ENCODE data around the gene DCDC2C. TPM values are rescaled to one million over a fixed set of nuclear protein-coding genes. Genes with fewer than 3 reads are reported as not detected.

The DCDC2C gene
- polyA plus RNA-seq, 1 of the 3 experiments (the other 2 are of a cell fraction) = not detected

DNA sequence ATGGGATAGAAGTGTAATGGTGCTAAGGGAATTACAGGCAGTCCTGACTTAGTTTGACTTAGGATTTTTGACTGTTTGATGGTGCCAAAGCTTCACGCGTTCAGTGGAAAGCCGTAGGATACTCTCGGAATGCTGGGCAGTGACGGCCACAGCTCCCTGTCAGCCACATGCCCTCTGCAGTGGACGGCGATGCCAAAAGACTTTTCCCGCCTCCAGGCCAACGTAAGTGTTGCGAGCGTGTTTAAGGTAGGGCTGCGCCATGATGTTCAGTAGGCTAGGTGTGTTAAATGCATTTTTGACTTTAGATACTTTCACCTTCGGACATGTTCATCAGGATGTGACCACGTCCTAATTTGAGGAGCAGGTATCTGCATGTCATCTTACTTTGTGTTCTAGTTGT lies 63.4 kb downstream of the DCDC2C start (continued):
- no peak for TF ChIP-seq RCOR1 (IDR thresholded peaks at IDR 0.05; ENCODE audit: low read length)
- TF ChIP-seq YY1 (IDR thresholded peaks at IDR 0.05; ENCODE audit: low read depth) = no peak
- no peak for TF ChIP-seq POLR2AphosphoS5 (IDR thresholded peaks at IDR 0.05; ENCODE audit: low read depth, low read length)
- no peak for TF ChIP-seq EZH2phosphoT487 (IDR thresholded peaks at IDR 0.05; ENCODE audit: borderline replicate concordance, low read depth)
- no peak for TF ChIP-seq GATA2 (CRISPR knock-in tag; IDR thresholded peaks at IDR 0.05)
- TF ChIP-seq RXRA (IDR thresholded peaks at IDR 0.05; ENCODE audit: borderline replicate concordance, low read depth) = no peak
- TF ChIP-seq TEAD4 (IDR thresholded peaks at IDR 0.05; ENCODE audit: borderline replicate concordance, insufficient read depth) = no peak
- TF ChIP-seq SIN3A (IDR thresholded peaks at IDR 0.05; ENCODE audit: borderline replicate concordance, low read depth, low read length) = no peak
- no peak for TF ChIP-seq ELF1 (IDR thresholded peaks at IDR 0.05)
- no peak for TF ChIP-seq TCF12 (IDR thresholded peaks at IDR 0.05)
- no peak for TF ChIP-seq MEF2A (IDR thresholded peaks at IDR 0.05; ENCODE audit: borderline replicate concordance, low read depth)
- TF ChIP-seq, protein P1, sequence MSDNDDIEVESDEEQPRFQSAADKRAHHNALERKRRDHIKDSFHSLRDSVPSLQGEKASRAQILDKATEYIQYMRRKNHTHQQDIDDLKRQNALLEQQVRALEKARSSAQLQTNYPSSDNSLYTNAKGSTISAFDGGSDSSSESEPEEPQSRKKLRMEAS (IDR thresholded peaks at IDR 0.05; ENCODE audit: low read depth) = no peak
- no peak for TF ChIP-seq SMC3 (IDR thresholded peaks at IDR 0.05; ENCODE audit: low read depth, low read length)

- no peaks in the 10 kb centered on the region for H3K9me2 ChIP-seq
- no peak for TF ChIP-seq NFIC (IDR thresholded peaks at IDR 0.05; ENCODE audit: borderline replicate concordance)
- no peak for TF ChIP-seq NRF1 (IDR thresholded peaks at IDR 0.05; ENCODE audit: low read depth, low read length)
- no peak for TF ChIP-seq GABPA (IDR thresholded peaks at IDR 0.05; ENCODE audit: low read depth)
- TF ChIP-seq, protein P2, sequence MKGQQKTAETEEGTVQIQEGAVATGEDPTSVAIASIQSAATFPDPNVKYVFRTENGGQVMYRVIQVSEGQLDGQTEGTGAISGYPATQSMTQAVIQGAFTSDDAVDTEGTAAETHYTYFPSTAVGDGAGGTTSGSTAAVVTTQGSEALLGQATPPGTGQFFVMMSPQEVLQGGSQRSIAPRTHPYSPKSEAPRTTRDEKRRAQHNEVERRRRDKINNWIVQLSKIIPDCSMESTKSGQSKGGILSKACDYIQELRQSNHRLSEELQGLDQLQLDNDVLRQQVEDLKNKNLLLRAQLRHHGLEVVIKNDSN (IDR thresholded peaks at IDR 0.05; ENCODE audit: borderline replicate concordance, low read depth) = no peak
- TF ChIP-seq JUND (IDR thresholded peaks at IDR 0.05) = no peak
- TF ChIP-seq RXRA (IDR thresholded peaks at IDR 0.05; ENCODE audit: borderline replicate concordance, low read depth) = no peak
- no peak for TF ChIP-seq ZBTB33 (IDR thresholded peaks at IDR 0.05; ENCODE audit: borderline replicate concordance, low read depth)
- TF ChIP-seq RFX5 (IDR thresholded peaks at IDR 0.05; ENCODE audit: low read length) = no peak
- TF ChIP-seq EP300 (IDR thresholded peaks at IDR 0.05; ENCODE audit: borderline replicate concordance in 1 of 2, low read depth in 1 of 2, low read length in 1 of 2) = no peak
- TF ChIP-seq CHD2 (IDR thresholded peaks at IDR 0.05; ENCODE audit: low read length, partially characterized antibody) = no peak
- TF ChIP-seq SMC3 (IDR thresholded peaks at IDR 0.05; ENCODE audit: low read depth, low read length) = no peak
- no peak for TF ChIP-seq MEF2A (IDR thresholded peaks at IDR 0.05; ENCODE audit: borderline replicate concordance, low read depth)
- TF ChIP-seq FOXM1 (IDR thresholded peaks at IDR 0.05; ENCODE audit: low read depth) = no peak
- no peak for TF ChIP-seq FOXJ3 (CRISPR knock-in tag; IDR thresholded peaks at IDR 0.05)
- TF ChIP-seq SIN3A (IDR thresholded peaks at IDR 0.05; ENCODE audit: borderline replicate concordance, low read depth, low read length) = no peak
- TF ChIP-seq MXI1 (IDR thresholded peaks at IDR 0.05; ENCODE audit: low read depth, low read length) = no peak
- TF ChIP-seq TAF1 (IDR thresholded peaks at IDR 0.05; ENCODE audit: borderline replicate concordance, low read depth, low read length) = no peak
- no peak for TF ChIP-seq TCF12 (IDR thresholded peaks at IDR 0.05)
- no peaks in the 10 kb centered on the region for H3K4me1 ChIP-seq (ENCODE audit: control insufficient read depth in 1 of 2, insufficient read depth in 2 of 2, low read depth in 1 of 2, low read length in 1 of 2)
- 39% methylated on average over 21 of the region's 21 CpGs for WGBS (ENCODE audit: low lambda C conversion rate)
- no peaks in the 10 kb centered on the region for H3F3A ChIP-seq (replicated peaks; ENCODE audit: insufficient read depth)
- no peak for DNase-seq
- POLR2A ChIA-PET = no interaction called here
- no peaks in the 10 kb centered on the region for H3K9me3 ChIP-seq
- no peaks in the 10 kb centered on the region for H3K36me3 ChIP-seq (replicated peaks in 1 of 2; ENCODE audit: control insufficient read depth in 1 of 2, insufficient read depth in 2 of 2, low read length in 1 of 2)
- H3K27ac ChIP-seq (ENCODE audit: low read depth in 2 of 2, low read length in 1 of 2) = no peak overlapping the region
- no peaks in the 10 kb centered on the region for H3K79me2 ChIP-seq (ENCODE audit: insufficient read depth)
- CTCF ChIA-PET = interaction anchor here (1.0 to 5.7 kb wide), 4 partner anchors 11 to 41 kb away, joined by 3 to 51 read pairs (median 6); no protein-coding TSS in a partner anchor
- no peak overlapping the region for H3K4me2 ChIP-seq
- H3K27me3 ChIP-seq (ENCODE audit: insufficient read depth) = no peaks in the 10 kb centered on the region
- H3K4me3 ChIP-seq (ENCODE audit: low read depth in 2 of 2, low read length in 1 of 2) = no peak overlapping the region
- H2AFZ ChIP-seq (ENCODE audit: low read depth) = no peak overlapping the region
- no peaks in the 10 kb centered on the region for H4K20me1 ChIP-seq (ENCODE audit: insufficient read depth)
- H3K9ac ChIP-seq = no peak overlapping the region
These were observed 65.8 kb downstream of the DCDC2C start for GRCh38 chr2:3768960-3769765.
